Measurements from ENCODE around the gene GALNT14. TPM values are rescaled to one million over a fixed set of nuclear protein-coding genes. Genes with fewer than 3 reads are reported as not detected.

GALNT14 gene
- total and polyA plus RNA-seq, 9 of the 15 experiments (the other 6 are each of a cell fraction or from before 2014, with no cell fraction given): 0.11 TPM; not detected in 8

DNA sequence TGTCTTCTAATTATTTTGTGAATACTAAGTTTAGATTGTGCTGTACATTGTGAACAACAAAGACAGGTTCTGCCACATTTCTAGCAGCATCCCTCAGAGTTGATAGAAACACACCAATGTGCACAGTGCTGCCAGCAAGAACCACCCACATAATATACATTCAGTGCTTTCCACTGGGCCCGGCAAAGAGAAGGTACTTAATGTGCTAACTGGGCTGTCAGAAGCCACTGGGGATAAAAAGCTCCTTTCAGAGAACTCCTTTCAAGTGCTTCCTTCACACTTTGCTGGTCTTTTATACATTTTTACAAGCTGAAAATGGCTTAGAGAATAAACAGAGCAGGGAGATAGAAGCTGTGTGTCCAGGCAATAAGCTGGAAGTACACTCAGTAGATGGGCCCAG lies 273.0 kb downstream of the GALNT14 start (continued):
- no peak for TF ChIP-seq SMAD1 (IDR thresholded peaks at IDR 0.05; ENCODE audit: low read depth, low read length, partially characterized antibody)
- no peak for TF ChIP-seq HNRNPLL (IDR thresholded peaks at IDR 0.05; ENCODE audit: low read depth, low read length, poor library complexity, severe bottlenecking)
- no peak for TF ChIP-seq CBX1 (IDR thresholded peaks at IDR 0.05; ENCODE audit: low read depth)
- no peak for TF ChIP-seq RUNX1 (IDR thresholded peaks at IDR 0.05; ENCODE audit: low read depth)
- TF ChIP-seq RBM15 (IDR thresholded peaks at IDR 0.05; ENCODE audit: insufficient read depth, low read length): no peak
- no peak for TF ChIP-seq PTBP1 (IDR thresholded peaks at IDR 0.05; ENCODE audit: low read depth, low read length)
- no peak for TF ChIP-seq XRCC4 (IDR thresholded peaks at IDR 0.05; ENCODE audit: extremely low read depth, insufficient read depth, insufficient read length)
- TF ChIP-seq, protein P1, sequence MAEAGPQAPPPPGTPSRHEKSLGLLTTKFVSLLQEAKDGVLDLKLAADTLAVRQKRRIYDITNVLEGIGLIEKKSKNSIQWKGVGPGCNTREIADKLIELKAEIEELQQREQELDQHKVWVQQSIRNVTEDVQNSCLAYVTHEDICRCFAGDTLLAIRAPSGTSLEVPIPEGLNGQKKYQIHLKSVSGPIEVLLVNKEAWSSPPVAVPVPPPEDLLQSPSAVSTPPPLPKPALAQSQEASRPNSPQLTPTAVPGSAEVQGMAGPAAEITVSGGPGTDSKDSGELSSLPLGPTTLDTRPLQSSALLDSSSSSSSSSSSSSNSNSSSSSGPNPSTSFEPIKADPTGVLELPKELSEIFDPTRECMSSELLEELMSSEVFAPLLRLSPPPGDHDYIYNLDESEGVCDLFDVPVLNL (CRISPR knock-in tag; IDR thresholded peaks at IDR 0.05; ENCODE audit: low read depth): no peak

DNA sequence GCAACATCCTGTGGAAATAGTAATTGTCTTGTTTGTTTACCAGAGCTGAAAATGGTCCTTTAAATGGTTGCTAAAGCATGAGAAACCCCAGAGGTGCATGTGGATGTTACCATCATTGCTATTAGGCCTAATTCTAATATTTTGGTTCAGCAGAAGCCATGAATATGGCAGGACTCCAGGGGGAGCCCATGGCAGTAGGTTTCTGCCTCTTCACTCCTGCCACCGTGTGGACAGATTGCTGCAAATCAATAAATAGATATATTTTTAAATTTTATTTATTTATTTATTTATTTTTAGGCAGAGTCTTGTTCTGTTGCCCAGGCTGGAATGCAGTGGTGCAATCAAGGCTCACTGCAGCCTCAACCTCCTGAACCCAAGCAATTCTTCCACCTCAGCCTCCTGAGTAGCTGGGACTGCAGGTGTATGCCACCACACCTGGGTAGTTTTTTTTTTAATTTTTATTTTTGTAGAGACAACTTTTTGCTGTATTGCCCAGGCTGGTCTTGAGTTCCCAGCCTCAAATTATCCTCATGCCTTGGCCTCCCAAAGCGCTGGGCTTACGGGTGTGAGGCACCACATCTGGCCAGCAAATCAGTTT lies 276.1 kb downstream of the GALNT14 start:
- WGBS (ENCODE audit: insufficient coverage, low coverage, missing lambda C conversion rate): 0% methylated on average over 3 of the region's 3 CpGs
- Histone ChIP-seq H3K27ac (ENCODE audit: extremely low read depth, low read depth, low read length) (no peak overlapping the region), H4K20me1 (replicated peaks; ENCODE audit: control insufficient read depth, insufficient read depth, low read length) (no peaks in the 10 kb centered on the region), H3K9ac (ENCODE audit: insufficient read depth in 1 of 2, low read depth in 2 of 2, low read length in 2 of 2) (no peak overlapping the region), H3K4me1 (replicated peaks in 1 of 2; ENCODE audit: control insufficient read depth in 2 of 2, insufficient read depth in 2 of 2, low read length in 2 of 2) (no peaks in the 10 kb centered on the region), H3K9me3 (replicated peaks; ENCODE audit: control insufficient read depth, insufficient read depth, low read depth, low read length) (no peaks in the 10 kb centered on the region), H3K36me3 (ENCODE audit: control insufficient read depth, insufficient read depth, low read length) (no peaks in the 10 kb centered on the region), H2AFZ (ENCODE audit: low read depth, low read length) (no peak overlapping the region), H3K79me2 (ENCODE audit: control insufficient read depth, insufficient read depth, low read length) (no peaks in the 10 kb centered on the region), H3K4me3 (no peak overlapping the region), H3K9me1 (ENCODE audit: control insufficient read depth, insufficient read depth, low read length) (no peaks in the 10 kb centered on the region), H3K27me3 (ENCODE audit: control insufficient read depth in 2 of 2, insufficient read depth in 2 of 2, low read length in 2 of 2) (peaks cover 2 to 5% of the 10 kb centered on the region in 2 experiments; a peak in 3 of 5 replicates), H3K4me2 (ENCODE audit: insufficient read depth, low read length) (no peak overlapping the region)
- in situ Hi-C loops (cut with MboI): no loop called here
- intact Hi-C loops (cut with micrococcal nuclease): loop anchor here (2.0 to 10.0 kb wide), 2 partner anchors 309 to 473 kb away; no protein-coding TSS in a partner anchor
- no TSS peak for BruUV-seq (replicated peaks)
- ATAC-seq (peak; percentile 81), FAIRE-seq (peak; percentile 71), DNase-seq (ENCODE audit: extremely low read depth in 1 of 4, low spot score in 3 of 4) (peak; percentile 41 to 72 (median 51))
- POLR2A ChIA-PET: no interaction called here
- CTCF ChIA-PET (ENCODE audit: low intra/inter-chr PET ratio): interaction anchor here (0.6 to 2.0 kb wide), 8 partner anchors 81 to 975 kb away, joined by 3 to 26 read pairs (median 3); no protein-coding TSS in a partner anchor
- TF ChIP-seq, protein P2, sequence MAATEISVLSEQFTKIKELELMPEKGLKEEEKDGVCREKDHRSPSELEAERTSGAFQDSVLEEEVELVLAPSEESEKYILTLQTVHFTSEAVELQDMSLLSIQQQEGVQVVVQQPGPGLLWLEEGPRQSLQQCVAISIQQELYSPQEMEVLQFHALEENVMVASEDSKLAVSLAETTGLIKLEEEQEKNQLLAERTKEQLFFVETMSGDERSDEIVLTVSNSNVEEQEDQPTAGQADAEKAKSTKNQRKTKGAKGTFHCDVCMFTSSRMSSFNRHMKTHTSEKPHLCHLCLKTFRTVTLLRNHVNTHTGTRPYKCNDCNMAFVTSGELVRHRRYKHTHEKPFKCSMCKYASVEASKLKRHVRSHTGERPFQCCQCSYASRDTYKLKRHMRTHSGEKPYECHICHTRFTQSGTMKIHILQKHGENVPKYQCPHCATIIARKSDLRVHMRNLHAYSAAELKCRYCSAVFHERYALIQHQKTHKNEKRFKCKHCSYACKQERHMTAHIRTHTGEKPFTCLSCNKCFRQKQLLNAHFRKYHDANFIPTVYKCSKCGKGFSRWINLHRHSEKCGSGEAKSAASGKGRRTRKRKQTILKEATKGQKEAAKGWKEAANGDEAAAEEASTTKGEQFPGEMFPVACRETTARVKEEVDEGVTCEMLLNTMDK (IDR thresholded peaks at IDR 0.05; ENCODE audit: borderline replicate concordance, insufficient read depth, low read depth, low read length, poor library complexity, severe bottlenecking): peak; percentile 24
- TF ChIP-seq KDM2B (CRISPR knock-in tag; IDR thresholded peaks at IDR 0.05): no peak
- TF ChIP-seq, protein P3, sequence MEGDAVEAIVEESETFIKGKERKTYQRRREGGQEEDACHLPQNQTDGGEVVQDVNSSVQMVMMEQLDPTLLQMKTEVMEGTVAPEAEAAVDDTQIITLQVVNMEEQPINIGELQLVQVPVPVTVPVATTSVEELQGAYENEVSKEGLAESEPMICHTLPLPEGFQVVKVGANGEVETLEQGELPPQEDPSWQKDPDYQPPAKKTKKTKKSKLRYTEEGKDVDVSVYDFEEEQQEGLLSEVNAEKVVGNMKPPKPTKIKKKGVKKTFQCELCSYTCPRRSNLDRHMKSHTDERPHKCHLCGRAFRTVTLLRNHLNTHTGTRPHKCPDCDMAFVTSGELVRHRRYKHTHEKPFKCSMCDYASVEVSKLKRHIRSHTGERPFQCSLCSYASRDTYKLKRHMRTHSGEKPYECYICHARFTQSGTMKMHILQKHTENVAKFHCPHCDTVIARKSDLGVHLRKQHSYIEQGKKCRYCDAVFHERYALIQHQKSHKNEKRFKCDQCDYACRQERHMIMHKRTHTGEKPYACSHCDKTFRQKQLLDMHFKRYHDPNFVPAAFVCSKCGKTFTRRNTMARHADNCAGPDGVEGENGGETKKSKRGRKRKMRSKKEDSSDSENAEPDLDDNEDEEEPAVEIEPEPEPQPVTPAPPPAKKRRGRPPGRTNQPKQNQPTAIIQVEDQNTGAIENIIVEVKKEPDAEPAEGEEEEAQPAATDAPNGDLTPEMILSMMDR (IDR thresholded peaks at IDR 0.05 in 2 of 3, conservative IDR thresholded peaks at IDR 0.05 in 1 of 3; ENCODE audit: insufficient read depth in 2 of 3, low read depth in 1 of 3, low read length in 3 of 3): peak; percentile 63 to 99 (median 99)
- TF ChIP-seq YY1 (IDR thresholded peaks at IDR 0.05; ENCODE audit: borderline replicate concordance in 1 of 3, control insufficient read depth in 1 of 3, extremely low read depth in 1 of 3, insufficient read depth in 3 of 3, insufficient read length in 1 of 3, insufficient replicate concordance in 2 of 3, low read depth in 1 of 3, low read length in 2 of 3): peak in 1 of 3 experiments; percentile 31
- TF ChIP-seq ZNF140 (CRISPR knock-in tag; IDR thresholded peaks at IDR 0.05): no peak
- TF ChIP-seq SMC3 (conservative IDR thresholded peaks at IDR 0.05; ENCODE audit: insufficient read depth, low read depth, low read length): peak; percentile 52; the same call in 1 of the 2 replicates
